Activated T-helper 1 cell treated with anti-CD3 and anti-CD28 coated beads, Interleukin-2, amount 50 U/mL, for 16 hours (primary cell): Measurements from ENCODE around the gene TDRKH.
"Not testable (repeated sequence)": the region's sequence is repeated elsewhere in the genome, so short reads cannot be mapped to it uniquely, and the experiment has no call there.

Experiments
- DNase-seq, 2 donors: peaks; one replicate each; pipeline ENCODE4 v3.0.0-alpha.2; 2020; ENCODE audit warnings: low read depth in 1 of 2, low spot score in 1 of 2

Gene TDRKH

GRCh38 chr1:151803915-151804314 is 13.6 kb upstream of the TDRKH start:
- DNase-seq = no peak

GRCh38 chr1:151803164-151803563 is 12.9 kb upstream of the TDRKH start:
- DNase-seq = no peak

GRCh38 chr1:151802372-151802771 is 12.1 kb upstream of the TDRKH start:
- no peak for DNase-seq

- DNase-seq = no peak
Observed at GRCh38 chr1:151801846-151802245, 11.5 kb upstream of the TDRKH start.

GRCh38 chr1:151801310-151801820 is 11.1 kb upstream of the TDRKH start:
- DNase-seq = no peak

- no peak for DNase-seq
Observed at GRCh38 chr1:151800830-151801229, 10.5 kb upstream of the TDRKH start.

- no peak for DNase-seq
Observed at GRCh38 chr1:151799179-151800022, 9.1 kb upstream of the TDRKH start.

- DNase-seq = no peak
Observed at GRCh38 chr1:151798571-151798970, 8.3 kb upstream of the TDRKH start.

- no peak for DNase-seq
Observed at GRCh38 chr1:151790940-151791651, 796 bp upstream of the TDRKH start.

GRCh38 chr1:151787689-151788088 is 2.6 kb downstream of the TDRKH start:
- no peak for DNase-seq

- no peak for DNase-seq
Observed at GRCh38 chr1:151783796-151784195, 6.5 kb downstream of the TDRKH start.

GRCh38 chr1:151782741-151783140 is 7.6 kb downstream of the TDRKH start:
- DNase-seq = no peak

GRCh38 chr1:151782026-151782425 is 8.3 kb downstream of the TDRKH start:
- DNase-seq = not testable (repeated sequence)

GRCh38 chr1:151780736-151781135 is 9.6 kb downstream of the TDRKH start:
- not testable (repeated sequence) for DNase-seq

- DNase-seq = no peak
Observed at GRCh38 chr1:151779852-151780251, 10.4 kb downstream of the TDRKH start.

GRCh38 chr1:151777317-151777716 is 13.0 kb downstream of the TDRKH start:
- DNase-seq = no peak

- DNase-seq = no peak
Observed at GRCh38 chr1:151776665-151777062, 13.6 kb downstream of the TDRKH start.

GRCh38 chr1:151775894-151776664 is 14.2 kb downstream of the TDRKH start:
- no peak for DNase-seq

- no peak for DNase-seq
Observed at GRCh38 chr1:151774256-151774922, 15.9 kb downstream of the TDRKH start.

- no peak for DNase-seq
Observed at GRCh38 chr1:151773702-151774101, 16.6 kb downstream of the TDRKH start.

- DNase-seq = not testable (repeated sequence)
Observed at GRCh38 chr1:151769270-151769669, 21.0 kb downstream of the TDRKH start.
